GM12878 (cell line): ENCODE data around the gene FGD4. TPM values are rescaled to one million over a fixed set of nuclear protein-coding genes. Genes with fewer than 3 reads are reported as not detected.

Experiments
- ATAC-seq: fragments of 200-7000 bp; cut with Tn5 transposase; 3 replicates; pipeline ENCODE4 v1.9.1; 2020; ENCODE audit warnings: mild to moderate bottlenecking, moderate library complexity
- BruUV-seq: library from RNA; stranded (reverse); fragments of 400-500 nt; replicated peaks from 2 replicates; lab custom pipeline; 2021; lab: Mats Ljungman, UMichigan
- CTCF ChIA-PET: fragments of 300-600 bp; sonication (Branson Sonifier 250); formaldehyde crosslinking; extraction: SDS; loops from one replicate; lab custom pipeline; 2021; ENCODE audit warnings: inconsistent platforms; lab: Yijun Ruan, JAX
- POLR2A ChIA-PET: fragments of 350-600 bp; formaldehyde crosslinking; extraction: SDS; loops from one replicate; lab custom pipeline; 2021; ENCODE audit warnings: inconsistent platforms; lab: Charles Lee
- RAD21 ChIA-PET: fragments of 300-600 bp; sonication (Branson Sonifier 250); formaldehyde crosslinking; loops from one replicate; lab custom pipeline; 2023; ENCODE audit warnings: antibody characterized with exemption; ENCODE audit not compliant: unreplicated experiment; lab: Charles Lee
- SMC1A ChIA-PET: fragments of 300-600 bp; sonication (Branson Sonifier 250); formaldehyde crosslinking; loops from one replicate; lab custom pipeline; 2023; ENCODE audit not compliant: unreplicated experiment, uncharacterized antibody; lab: Charles Lee
- DNase-seq: peaks from one replicate; pipeline ENCODE4 v3.0.0-alpha.2; 2011; ENCODE audit warnings: low read depth, low spot score
- FAIRE-seq: peaks from 3 replicates; lab custom pipeline; 2011; peaks lifted over from hg19 to GRCh38; lab: Jason Lieb, UNC
- H2AFZ ChIP-seq: 2 replicates; pipeline ENCODE4 v1.6.0; 2011; ENCODE audit warnings: low read depth, low read length, control low read depth; ENCODE audit not compliant: control insufficient read depth
- H3K27ac ChIP-seq: 2 replicates; pipeline ENCODE4 v1.5.1; 2011; ENCODE audit warnings: control low read depth; ENCODE audit not compliant: control insufficient read depth, insufficient read depth
- H3K27me3 ChIP-seq, 2 experiments: replicated peaks in 1 of 2; 2 replicates each; pipeline versions ENCODE4 v1.6.0 to v1.6.1; 2011; ENCODE audit warnings: low read length in 1 of 2; ENCODE audit not compliant: control insufficient read depth in 2 of 2, insufficient read depth in 2 of 2
- H3K36me3 ChIP-seq, 2 experiments: 2 replicates each; pipeline ENCODE4 v1.5.1; 2011; ENCODE audit warnings: low read length in 1 of 2; ENCODE audit not compliant: control insufficient read depth in 2 of 2, insufficient read depth in 2 of 2
- H3K4me1 ChIP-seq: 2 replicates; pipeline ENCODE4 v1.6.1; 2011; ENCODE audit warnings: mild to moderate bottlenecking, low read length, moderate library complexity, mixed read lengths; ENCODE audit not compliant: control insufficient read depth, insufficient read depth
- H3K4me2 ChIP-seq: 2 replicates; pipeline ENCODE4 v1.6.0; 2011; ENCODE audit warnings: control low read depth; ENCODE audit not compliant: control insufficient read depth, insufficient read depth
- H3K4me3 ChIP-seq: fragments of 200-600 bp; sonication (generic); 2 replicates; pipeline ENCODE4 v1.5.1; 2016
- H3K79me2 ChIP-seq: 2 replicates; pipeline ENCODE4 v1.6.0; 2011; ENCODE audit warnings: low read length; ENCODE audit not compliant: control insufficient read depth, insufficient read depth
- H3K9ac ChIP-seq: 2 replicates; pipeline ENCODE4 v1.8.0; 2011; ENCODE audit warnings: low read length, control low read depth, mixed read lengths; ENCODE audit not compliant: control insufficient read depth, insufficient read depth
- H3K9me3 ChIP-seq: replicated peaks from 3 replicates; pipeline ENCODE4 v1.5.1; 2011; ENCODE audit warnings: mild to moderate bottlenecking, low read length; ENCODE audit not compliant: control insufficient read depth, insufficient read depth
- H4K20me1 ChIP-seq: 2 replicates; pipeline ENCODE4 v1.6.0; 2011; ENCODE audit not compliant: control insufficient read depth, insufficient read depth
- ATF7 ChIP-seq: fragments of 450-650 bp; IDR thresholded peaks from 2 replicates; pipeline ENCODE4 v1.6.1; 2016; ENCODE audit warnings: low read depth, mild to moderate bottlenecking
- CBFB ChIP-seq: IDR thresholded peaks from 2 replicates; pipeline ENCODE4 v1.6.1; 2016; ENCODE audit warnings: antibody characterized with exemption, low read depth
- CBX5 ChIP-seq: sonication (generic); IDR thresholded peaks from 2 replicates; pipeline ENCODE4 v1.6.1; 2016; ENCODE audit warnings: low read depth, moderate library complexity, mild to moderate bottlenecking, inconsistent platforms
- CHD4 ChIP-seq: fragments of 200-600 bp; sonication (generic); IDR thresholded peaks from 2 replicates; pipeline ENCODE4 v1.6.1; 2016; ENCODE audit warnings: mild to moderate bottlenecking
- PAX5 ChIP-seq: IDR thresholded peaks from 2 replicates; pipeline ENCODE4 v1.6.1; 2011; ENCODE audit warnings: low read depth, low read length, borderline replicate concordance
- POU2F2 ChIP-seq: IDR thresholded peaks from 3 replicates; pipeline ENCODE4 v1.6.1; 2011; ENCODE audit warnings: low read depth, mild to moderate bottlenecking, low read length, borderline replicate concordance
- RAD51 ChIP-seq: fragments of 450-650 bp; IDR thresholded peaks from 2 replicates; pipeline ENCODE4 v1.6.1; 2016; ENCODE audit warnings: moderate library complexity, mild to moderate bottlenecking, inconsistent platforms
- ZNF384 ChIP-seq: IDR thresholded peaks from 2 replicates; pipeline ENCODE4 v1.6.1; 2012; ENCODE audit warnings: low read depth, mild to moderate bottlenecking, low read length, improper control_type of control experiment, borderline replicate concordance
- ZZZ3 ChIP-seq: IDR thresholded peaks from 2 replicates; pipeline ENCODE4 v1.6.1; 2011; ENCODE audit warnings: low read depth; ENCODE audit not compliant: control insufficient read depth, insufficient read length
- WGBS: methylation state at CpG from one replicate; pipeline ENCODE4 v1.1.6; 2016; ENCODE audit warnings: low lambda C conversion rate; ENCODE audit not compliant: insufficient replicate concordance, insufficient coverage; ENCODE audit errors: missing lambda C conversion rate; 5-methylcytosine and 5-hydroxymethylcytosine counted together
- in situ Hi-C: fragments of 300-500 bp; cut with MboI; formaldehyde crosslinking; loops from 9 replicates; pipeline ENCODE4 v1.14.3; 2018; ENCODE audit warnings: mixed read lengths
- intact Hi-C: fragments of 100-400 bp; cut with micrococcal nuclease; formaldehyde crosslinking; loops from one replicate; pipeline ENCODE4 v1.14.2; 2022; ENCODE audit not compliant: unreplicated experiment
- polyA plus RNA-seq, 11 experiments: library from polyadenylated mRNA; depleted of rRNA in 4 of 11; unstranded in 6 of 11; stranded (reverse) in 5 of 11; fragments of >200 nt; fragmentation: Nextera tagmentation in 4 of 11; fragmentation: Illumina TruSeq in 1 of 11; extraction: Ambion mirVana in 4 of 11; extraction: Trizol in 1 of 11; gene quantifications; 1 replicate in 1 of 11; 2 replicates in 10 of 11; pipeline versions ENCODE4 v1.2.1 to v1.2.3, GENCODE V29; 2011 to 2016; ENCODE audit warnings: inconsistent platforms in 2 of 11, missing spikeins in 2 of 11, low read depth in 1 of 11
- total RNA-seq, 4 experiments: library from RNA; depleted of rRNA in 3 of 4; stranded (reverse); fragments of >200 nt in 3 of 4; fragmentation: Illumina TruSeq in 1 of 4; extraction: Trizol in 1 of 4; gene quantifications; 2 replicates each; pipeline versions ENCODE4 v1.2.1 to v1.2.3, GENCODE V29; 2013 to 2021
- TF ChIP-seq, protein P1 (sequence below): IDR thresholded peaks from 2 replicates; pipeline ENCODE4 v1.6.1; 2012; ENCODE audit warnings: low read depth, low read length, improper control_type of control experiment
- TF ChIP-seq, protein P2 (sequence below): fragments of 450-650 bp; IDR thresholded peaks from 2 replicates; pipeline ENCODE4 v1.6.1; 2016; ENCODE audit warnings: mild to moderate bottlenecking
- TF ChIP-seq, protein P3 (sequence below): IDR thresholded peaks from 2 replicates; pipeline ENCODE4 v1.6.1; 2011; ENCODE audit warnings: low read depth, low read length, improper control_type of control experiment, borderline replicate concordance

Gene FGD4
- total and polyA plus RNA-seq, 10 of the 15 experiments (the other 5 are each of a cell fraction or from before 2014, with no cell fraction given): 0.01 to 0.18 (median 0.08) TPM; not detected in 3

DNA sequence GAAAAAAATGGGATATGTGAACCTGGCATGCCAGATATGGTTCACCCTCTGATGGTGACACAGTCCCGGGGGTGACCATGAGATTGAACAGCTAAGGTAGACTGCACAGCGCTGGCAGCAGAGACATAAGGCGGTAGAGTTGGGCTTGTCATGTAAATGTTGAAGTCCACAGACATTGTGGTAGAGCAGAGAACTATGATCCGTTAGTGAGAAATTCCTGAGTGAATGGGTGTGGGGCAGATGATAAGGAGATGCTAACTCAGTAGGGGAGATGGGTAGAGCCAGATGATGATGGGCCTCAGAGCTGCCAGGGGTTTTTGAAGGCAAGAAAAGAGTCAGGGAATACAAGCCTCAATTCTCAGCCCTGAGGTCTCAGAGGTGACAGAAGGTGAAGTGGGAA, 228.6 kb downstream of the FGD4 start:
- no peak overlapping the region for H2AFZ ChIP-seq
- no peak overlapping the region for H3K4me2 ChIP-seq
- no peak for FAIRE-seq
- BruUV-seq: no TSS peak
- H3K27ac ChIP-seq: no peak overlapping the region
- intact Hi-C loops (no loop called here), in situ Hi-C loops (no loop called here)
- no peaks in the 10 kb centered on the region for H3K27me3 ChIP-seq
- TF ChIP-seq ATF7: no peak
- TF ChIP-seq RAD51: no peak
- TF ChIP-seq, protein P1, sequence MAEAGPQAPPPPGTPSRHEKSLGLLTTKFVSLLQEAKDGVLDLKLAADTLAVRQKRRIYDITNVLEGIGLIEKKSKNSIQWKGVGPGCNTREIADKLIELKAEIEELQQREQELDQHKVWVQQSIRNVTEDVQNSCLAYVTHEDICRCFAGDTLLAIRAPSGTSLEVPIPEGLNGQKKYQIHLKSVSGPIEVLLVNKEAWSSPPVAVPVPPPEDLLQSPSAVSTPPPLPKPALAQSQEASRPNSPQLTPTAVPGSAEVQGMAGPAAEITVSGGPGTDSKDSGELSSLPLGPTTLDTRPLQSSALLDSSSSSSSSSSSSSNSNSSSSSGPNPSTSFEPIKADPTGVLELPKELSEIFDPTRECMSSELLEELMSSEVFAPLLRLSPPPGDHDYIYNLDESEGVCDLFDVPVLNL: no peak
- TF ChIP-seq, protein P2, sequence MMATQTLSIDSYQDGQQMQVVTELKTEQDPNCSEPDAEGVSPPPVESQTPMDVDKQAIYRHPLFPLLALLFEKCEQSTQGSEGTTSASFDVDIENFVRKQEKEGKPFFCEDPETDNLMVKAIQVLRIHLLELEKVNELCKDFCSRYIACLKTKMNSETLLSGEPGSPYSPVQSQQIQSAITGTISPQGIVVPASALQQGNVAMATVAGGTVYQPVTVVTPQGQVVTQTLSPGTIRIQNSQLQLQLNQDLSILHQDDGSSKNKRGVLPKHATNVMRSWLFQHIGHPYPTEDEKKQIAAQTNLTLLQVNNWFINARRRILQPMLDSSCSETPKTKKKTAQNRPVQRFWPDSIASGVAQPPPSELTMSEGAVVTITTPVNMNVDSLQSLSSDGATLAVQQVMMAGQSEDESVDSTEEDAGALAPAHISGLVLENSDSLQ: no peak
- no peak for TF ChIP-seq ZNF384
- TF ChIP-seq ZZZ3: no peak
- no peak for TF ChIP-seq CBFB
- no peak for TF ChIP-seq CHD4
- TF ChIP-seq POU2F2: no peak
- TF ChIP-seq, protein P3, sequence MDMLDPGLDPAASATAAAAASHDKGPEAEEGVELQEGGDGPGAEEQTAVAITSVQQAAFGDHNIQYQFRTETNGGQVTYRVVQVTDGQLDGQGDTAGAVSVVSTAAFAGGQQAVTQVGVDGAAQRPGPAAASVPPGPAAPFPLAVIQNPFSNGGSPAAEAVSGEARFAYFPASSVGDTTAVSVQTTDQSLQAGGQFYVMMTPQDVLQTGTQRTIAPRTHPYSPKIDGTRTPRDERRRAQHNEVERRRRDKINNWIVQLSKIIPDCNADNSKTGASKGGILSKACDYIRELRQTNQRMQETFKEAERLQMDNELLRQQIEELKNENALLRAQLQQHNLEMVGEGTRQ: no peak
- no peak for TF ChIP-seq CBX5
- TF ChIP-seq PAX5: no peak
- RAD21 ChIA-PET: no interaction called here
- no peaks in the 10 kb centered on the region for H3K36me3 ChIP-seq
- no peak for ATAC-seq
- H3K4me3 ChIP-seq: no peak overlapping the region
- no peak overlapping the region for H3K9ac ChIP-seq
- SMC1A ChIA-PET: no interaction called here
- POLR2A ChIA-PET: no interaction called here
- no peak for DNase-seq
- no peaks in the 10 kb centered on the region for H3K4me1 ChIP-seq
- H3K9me3 ChIP-seq: no peaks in the 10 kb centered on the region
- WGBS: 52% methylated on average over 4 of the region's 4 CpGs
- H3K79me2 ChIP-seq: no peaks in the 10 kb centered on the region
- H4K20me1 ChIP-seq: no peaks in the 10 kb centered on the region
- CTCF ChIA-PET: no interaction called here
